A549 (cell line): ENCODE data around the gene ATP1A4. TPM values are rescaled to one million over a fixed set of nuclear protein-coding genes. Genes with fewer than 3 reads are reported as not detected.
A peak's percentile ranks its signal among the peaks of the same experiment; 100 is the strongest.

Experiments used
- ATAC-seq, 2 experiments: fragments of 200-7000 bp in 1 of 2; fragments of >200 bp in 1 of 2; cut with Nextera tagmentation in 1 of 2; cut with Tn5 transposase in 1 of 2; 3 replicates each; pipeline versions ENCODE4 v1.8.0 to v1.9.1; 2018 to 2020; ENCODE audit warnings: mild to moderate bottlenecking in 1 of 2, moderate library complexity in 1 of 2
- CTCF ChIA-PET: fragments of 300-600 bp; sonication (Branson Sonifier 250); formaldehyde crosslinking; extraction: SDS; loops from one replicate; lab custom pipeline; 2021; ENCODE audit warnings: antibody characterized with exemption, inconsistent platforms; lab: Yijun Ruan, JAX
- POLR2A ChIA-PET: fragments of 350-600 bp; formaldehyde crosslinking; extraction: SDS; loops from one replicate; lab custom pipeline; 2021; ENCODE audit warnings: antibody characterized with exemption, inconsistent platforms; lab: Yijun Ruan, JAX
- DNase-seq, 2 experiments: peaks; one replicate each; pipeline versions ENCODE4 v3.0.0 to v3.0.0-alpha.2; 2011 to 2016; ENCODE audit warnings: low read depth in 1 of 2, low spot score in 1 of 2
- FAIRE-seq: peaks from 2 replicates; lab custom pipeline; 2011; peaks lifted over from hg19 to GRCh38; lab: Jason Lieb, UNC
- H3K27ac ChIP-seq, 2 experiments: fragments of >200 bp; sonication (Bioruptor Twin); formaldehyde crosslinking; 3 replicates each; pipeline ENCODE4 v1.5.1; 2016 to 2017
- H3K4me1 ChIP-seq: fragments of >200 bp; sonication (Bioruptor Twin); formaldehyde crosslinking; 3 replicates; pipeline ENCODE4 v1.6.1; 2016
- H3K4me2 ChIP-seq: fragments of >200 bp; sonication (Bioruptor Twin); formaldehyde crosslinking; 3 replicates; pipeline ENCODE4 v1.6.1; 2016
- H3K4me3 ChIP-seq: fragments of >200 bp; sonication (Bioruptor Twin); formaldehyde crosslinking; 3 replicates; pipeline ENCODE4 v1.5.1; 2016
- H3K9me3 ChIP-seq: fragments of >200 bp; sonication (Bioruptor Twin); formaldehyde crosslinking; 3 replicates; pipeline ENCODE4 v1.6.1; 2016
- BCL3 ChIP-seq: fragments of >200 bp; sonication (Bioruptor Twin); formaldehyde crosslinking; IDR thresholded peaks from 3 replicates; pipeline ENCODE4 v1.6.1; 2016
- CEBPB ChIP-seq, 2 experiments: fragments of >200 bp in 1 of 2; sonication (Bioruptor Twin) in 1 of 2; formaldehyde crosslinking in 1 of 2; IDR thresholded peaks; 2 replicates each; pipeline ENCODE4 v1.6.1; 2012 to 2016
- CHD2 ChIP-seq: fragments of 150-350 bp; IDR thresholded peaks from 2 replicates; pipeline ENCODE4 v1.6.1; 2014; ENCODE audit warnings: low read length; ENCODE audit not compliant: partially characterized antibody
- CHD4 ChIP-seq: fragments of 200-600 bp; sonication (generic); IDR thresholded peaks from 2 replicates; pipeline ENCODE4 v1.6.1; 2016; ENCODE audit warnings: antibody characterized with exemption, mild to moderate bottlenecking, borderline replicate concordance
- JUNB ChIP-seq: fragments of >200 bp; sonication (Bioruptor Twin); formaldehyde crosslinking; IDR thresholded peaks from 2 replicates; pipeline ENCODE4 v1.6.1; 2016
- NR3C1 ChIP-seq: fragments of >200 bp; sonication (Bioruptor Twin); formaldehyde crosslinking; IDR thresholded peaks from 3 replicates; pipeline ENCODE4 v1.6.1; 2017
- POLR2AphosphoS2 ChIP-seq: conservative IDR thresholded peaks from 2 replicates; pipeline ENCODE4 v1.6.1; 2012; ENCODE audit warnings: low read length, improper control_type of control experiment, inconsistent platforms
- RAD21 ChIP-seq, 2 experiments: fragments of >200 bp in 1 of 2; sonication (Bioruptor Twin) in 1 of 2; formaldehyde crosslinking in 1 of 2; IDR thresholded peaks in 1 of 2; conservative IDR thresholded peaks in 1 of 2; 2 replicates in 1 of 2; 3 replicates in 1 of 2; pipeline ENCODE4 v1.6.1; 2012 to 2018; ENCODE audit warnings: inconsistent platforms in 1 of 2
- RNF2 ChIP-seq: fragments of 200-600 bp; sonication (generic); IDR thresholded peaks from 2 replicates; pipeline ENCODE4 v1.6.1; 2016; ENCODE audit warnings: low read depth, mild to moderate bottlenecking, antibody characterized with exemption, moderate library complexity, borderline replicate concordance
- TFCP2L1 ChIP-seq: fragments of 250-450 bp; sonication (Bioruptor Pico); IDR thresholded peaks from 2 replicates; pipeline ENCODE4 v1.5.0; 2021; ENCODE audit warnings: mild to moderate bottlenecking
- ZFP36 ChIP-seq: fragments of 450-650 bp; IDR thresholded peaks from 2 replicates; pipeline ENCODE4 v1.6.1; 2014; ENCODE audit warnings: borderline replicate concordance; ENCODE audit not compliant: partially characterized antibody
- ZNF302 ChIP-seq: fragments of 250-450 bp; sonication (Bioruptor Pico); IDR thresholded peaks from 2 replicates; pipeline ENCODE4 v1.9.0; 2021; ENCODE audit warnings: inconsistent platforms, mild to moderate bottlenecking, moderate library complexity
- WGBS: methylation state at CpG from one replicate; pipeline ENCODE4 v1.1.6; 2017; ENCODE audit errors: missing lambda C conversion rate; 5-methylcytosine and 5-hydroxymethylcytosine counted together
- polyA plus RNA-seq, 4 experiments: library from polyadenylated mRNA; depleted of rRNA in 3 of 4; stranded (reverse); fragments of >200 nt; fragmentation: RNase III in 1 of 4; extraction: RNeasy Plus Mini Kit Qiagen cat#74134 plus additional on column Dnase treatment in 1 of 4; gene quantifications; 2 replicates in 3 of 4; 3 replicates in 1 of 4; pipeline ENCODE4 v1.2.3, GENCODE V29; 2011 to 2017
- TF ChIP-seq, protein P1 (sequence below): fragments of 250-450 bp; sonication (Bioruptor Pico); IDR thresholded peaks from 2 replicates; pipeline ENCODE4 v1.5.0; 2021; ENCODE audit warnings: mild to moderate bottlenecking, moderate library complexity, borderline replicate concordance
- TF ChIP-seq, protein P2 (sequence below): IDR thresholded peaks from 2 replicates; pipeline ENCODE4 v1.6.1; 2012

The ATP1A4 gene
- polyA plus RNA-seq, 2 of the 4 experiments (the other 2 are of a cell fraction) = not detected

DNA sequence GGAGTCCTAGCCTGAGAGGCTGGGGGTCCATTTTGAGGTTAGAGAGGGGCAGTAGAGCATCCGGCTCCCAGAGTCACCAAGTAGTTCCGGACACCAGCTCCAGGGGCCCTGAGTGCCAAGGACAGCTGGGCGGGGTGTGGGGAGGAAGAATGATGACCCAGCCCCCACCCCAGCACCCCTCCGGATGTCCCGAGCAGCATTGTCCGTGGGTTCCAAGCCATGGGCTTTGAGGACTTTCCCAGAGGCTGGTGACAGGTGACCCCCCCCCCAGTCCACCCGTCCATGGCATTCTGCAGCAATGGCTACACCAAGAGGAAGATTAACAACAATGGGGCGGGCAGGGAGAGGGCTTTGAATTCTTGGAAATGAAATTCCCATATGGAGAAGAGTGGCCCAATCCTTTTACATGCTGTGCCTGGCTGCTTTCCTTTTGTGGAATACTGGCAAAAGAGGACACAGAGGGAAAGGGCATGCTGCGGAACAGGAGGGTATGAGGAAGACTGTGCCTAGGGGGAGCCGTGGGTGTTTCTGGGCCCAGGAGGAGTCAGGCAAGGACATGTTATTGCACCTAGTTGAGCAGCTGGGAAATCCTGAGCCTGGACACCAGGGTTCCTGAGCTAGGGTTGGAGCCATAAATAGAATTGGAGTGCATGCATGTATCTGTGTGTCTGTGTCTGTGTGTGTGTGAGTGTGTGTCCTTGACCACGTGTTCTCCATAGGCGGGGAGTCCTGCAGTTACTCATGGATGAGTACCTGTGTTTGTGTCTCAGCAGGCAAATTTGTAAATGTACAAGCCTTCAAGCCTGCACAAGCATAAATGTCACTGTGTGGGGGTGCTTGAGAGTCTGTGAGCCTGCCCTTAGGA lies 34.9 kb upstream of the ATP1A4 start:
- FAIRE-seq (no peak), DNase-seq (peak in 1 of 2 experiments; percentile 39), ATAC-seq (no peak)
- ChIA-PET CTCF (interaction anchor here (0.9 to 23.7 kb wide), 9 partner anchors 11 to 135 kb away, joined by 3 to 222 read pairs (median 3); no protein-coding TSS in a partner anchor), POLR2A (no interaction called here)
- H3K4me2 ChIP-seq = peak overlapping the region; percentile 37; the same call in 1 of the 3 replicates
- H3K4me1 ChIP-seq = peaks cover 22% of the 10 kb centered on the region
- WGBS = 75% methylated on average over 8 of the region's 12 CpGs
- H3K4me3 ChIP-seq = no peak overlapping the region
- TF ChIP-seq CHD4 (no peak), POLR2AphosphoS2 (no peak), CHD2 (no peak), RNF2 (no peak)
- TF ChIP-seq, protein P1, sequence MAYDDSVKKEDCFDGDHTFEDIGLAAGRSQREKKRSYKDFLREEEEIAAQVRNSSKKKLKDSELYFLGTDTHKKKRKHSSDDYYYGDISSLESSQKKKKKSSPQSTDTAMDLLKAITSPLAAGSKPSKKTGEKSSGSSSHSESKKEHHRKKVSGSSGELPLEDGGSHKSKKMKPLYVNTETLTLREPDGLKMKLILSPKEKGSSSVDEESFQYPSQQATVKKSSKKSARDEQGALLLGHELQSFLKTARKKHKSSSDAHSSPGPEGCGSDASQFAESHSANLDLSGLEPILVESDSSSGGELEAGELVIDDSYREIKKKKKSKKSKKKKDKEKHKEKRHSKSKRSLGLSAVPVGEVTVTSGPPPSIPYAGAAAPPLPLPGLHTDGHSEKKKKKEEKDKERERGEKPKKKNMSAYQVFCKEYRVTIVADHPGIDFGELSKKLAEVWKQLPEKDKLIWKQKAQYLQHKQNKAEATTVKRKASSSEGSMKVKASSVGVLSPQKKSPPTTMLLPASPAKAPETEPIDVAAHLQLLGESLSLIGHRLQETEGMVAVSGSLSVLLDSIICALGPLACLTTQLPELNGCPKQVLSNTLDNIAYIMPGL (CRISPR knock-in tag) = no peak
- peak overlapping the region; percentile 61 to 78; a peak in 5 of 6 replicates for H3K27ac ChIP-seq
- no peaks in the 10 kb centered on the region for H3K9me3 ChIP-seq

DNA sequence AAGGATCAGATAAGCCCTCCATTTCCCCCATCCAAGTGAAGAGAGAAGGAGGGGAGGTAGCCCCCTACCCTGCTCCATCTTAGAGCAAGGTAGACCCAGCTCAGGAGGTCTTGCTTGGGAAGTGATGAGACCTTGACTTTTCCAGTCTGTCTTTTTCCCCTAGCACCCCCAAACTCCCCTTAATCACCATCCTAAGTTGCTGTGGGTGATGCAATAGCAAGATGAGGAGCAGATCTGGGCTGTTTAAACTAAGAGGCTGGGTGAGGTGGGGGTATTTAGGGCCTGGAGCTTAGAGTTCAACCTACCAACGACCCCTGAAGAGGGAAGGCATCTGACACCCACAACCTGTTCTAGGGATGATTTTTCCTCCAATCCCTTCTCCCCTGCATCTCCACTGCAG lies 34.1 kb upstream of the ATP1A4 start:
- FAIRE-seq = no peak
- Histone ChIP-seq H3K4me3 (no peak overlapping the region), H3K27ac (peak overlapping the region; percentile 61 to 78; a peak in 5 of 6 replicates), H3K9me3 (no peaks in the 10 kb centered on the region), H3K4me1 (peaks cover 22% of the 10 kb centered on the region), H3K4me2 (peak overlapping the region; percentile 37)
- CTCF ChIA-PET = interaction anchor here (0.9 to 23.7 kb wide), 9 partner anchors 12 to 176 kb away, joined by 3 to 222 read pairs (median 3); no protein-coding TSS in a partner anchor
- TF ChIP-seq CEBPB (IDR thresholded peaks at IDR 0.05) (0 out of 4 replicates have a peak, but pooled peaks of 1 of the 2 experiments have one; percentile 12), ZFP36 (no peak)
- ATAC-seq = no peak
- 8% methylated on average over 1 of the region's 1 CpG for WGBS
- no peak for DNase-seq
- POLR2A ChIA-PET = no interaction called here

DNA sequence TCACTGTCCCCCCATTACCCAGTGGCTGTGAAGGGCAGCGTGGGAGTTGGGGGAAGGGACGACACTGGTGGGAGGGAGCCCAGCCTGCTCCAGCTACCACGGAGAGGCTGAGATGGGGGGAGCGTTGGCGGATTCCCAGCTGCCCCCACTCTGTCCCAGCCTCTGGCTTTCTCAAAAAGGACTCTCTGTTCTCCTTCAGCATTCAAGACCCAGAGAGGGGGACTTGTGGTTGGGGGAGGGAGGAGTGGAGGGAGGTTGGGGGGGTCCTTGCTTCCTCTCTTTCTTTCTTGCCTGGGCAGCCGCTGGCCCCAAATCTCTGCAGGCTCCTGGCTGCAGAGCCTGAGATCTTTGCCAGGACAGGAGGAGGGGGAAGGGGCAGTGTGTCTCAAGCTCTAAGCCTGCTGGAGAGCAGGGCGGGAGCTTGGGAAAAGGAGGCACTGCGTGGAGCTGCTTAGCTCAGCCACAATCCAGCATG lies 33.7 kb upstream of the ATP1A4 start:
- TF ChIP-seq CEBPB (IDR thresholded peaks at IDR 0.05) (no peak), ZNF302 (CRISPR knock-in tag) (no peak), BCL3 (no peak), TFCP2L1 (CRISPR knock-in tag) (no peak), JUNB (no peak), POLR2AphosphoS2 (no peak), RAD21 (conservative IDR thresholded peaks at IDR 0.05 in 1 of 2, IDR thresholded peaks at IDR 0.05 in 1 of 2) (no peak), NR3C1 (no peak)
- TF ChIP-seq, protein P2, sequence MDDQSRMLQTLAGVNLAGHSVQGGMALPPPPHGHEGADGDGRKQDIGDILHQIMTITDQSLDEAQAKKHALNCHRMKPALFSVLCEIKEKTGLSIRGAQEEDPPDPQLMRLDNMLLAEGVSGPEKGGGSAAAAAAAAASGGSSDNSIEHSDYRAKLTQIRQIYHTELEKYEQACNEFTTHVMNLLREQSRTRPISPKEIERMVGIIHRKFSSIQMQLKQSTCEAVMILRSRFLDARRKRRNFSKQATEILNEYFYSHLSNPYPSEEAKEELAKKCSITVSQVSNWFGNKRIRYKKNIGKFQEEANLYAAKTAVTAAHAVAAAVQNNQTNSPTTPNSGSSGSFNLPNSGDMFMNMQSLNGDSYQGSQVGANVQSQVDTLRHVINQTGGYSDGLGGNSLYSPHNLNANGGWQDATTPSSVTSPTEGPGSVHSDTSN = no peak
- TF ChIP-seq, protein P1 (CRISPR knock-in tag) = no peak
- ATAC-seq (0 out of 6 replicates have a peak, but pooled peaks of 1 of the 2 experiments have one; percentile 41), FAIRE-seq (no peak), DNase-seq (no peak)
- Histone ChIP-seq H3K4me2 (peak overlapping the region; percentile 37; the same call in 2 of the 3 replicates), H3K4me1 (peaks cover 22% of the 10 kb centered on the region), H3K27ac (peak overlapping the region; percentile 61 to 78; a peak in 5 of 6 replicates), H3K4me3 (no peak overlapping the region), H3K9me3 (no peaks in the 10 kb centered on the region)
- POLR2A ChIA-PET = no interaction called here
- 49% methylated on average over 7 of the region's 8 CpGs for WGBS
- CTCF ChIA-PET = interaction anchor here (1.2 to 23.7 kb wide), 8 partner anchors 12 to 175 kb away, joined by 3 to 222 read pairs (median 3); no protein-coding TSS in a partner anchor
